Measurements from ENCODE around the gene ZIC4.

The ZIC4 gene

DNA sequence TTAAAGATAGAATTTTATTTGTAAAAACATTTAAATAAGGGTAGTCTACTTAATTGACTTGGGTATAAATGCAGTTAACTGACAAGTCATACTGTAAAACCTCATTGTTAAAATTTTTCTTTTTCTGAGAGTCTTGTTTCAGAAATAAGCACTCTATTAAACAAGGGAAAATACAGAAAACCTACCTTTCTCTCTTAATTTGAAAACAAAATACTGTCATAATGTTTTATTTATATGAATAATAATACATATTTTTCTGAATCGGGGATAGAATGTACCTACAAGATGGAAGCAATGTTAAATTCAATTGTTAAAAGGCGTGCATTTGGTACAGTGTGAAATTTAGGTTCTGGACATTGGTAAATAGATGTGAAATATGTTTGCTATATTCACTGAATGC lies 20.6 kb upstream of the ZIC4 start:
- TF ChIP-seq, protein P1, sequence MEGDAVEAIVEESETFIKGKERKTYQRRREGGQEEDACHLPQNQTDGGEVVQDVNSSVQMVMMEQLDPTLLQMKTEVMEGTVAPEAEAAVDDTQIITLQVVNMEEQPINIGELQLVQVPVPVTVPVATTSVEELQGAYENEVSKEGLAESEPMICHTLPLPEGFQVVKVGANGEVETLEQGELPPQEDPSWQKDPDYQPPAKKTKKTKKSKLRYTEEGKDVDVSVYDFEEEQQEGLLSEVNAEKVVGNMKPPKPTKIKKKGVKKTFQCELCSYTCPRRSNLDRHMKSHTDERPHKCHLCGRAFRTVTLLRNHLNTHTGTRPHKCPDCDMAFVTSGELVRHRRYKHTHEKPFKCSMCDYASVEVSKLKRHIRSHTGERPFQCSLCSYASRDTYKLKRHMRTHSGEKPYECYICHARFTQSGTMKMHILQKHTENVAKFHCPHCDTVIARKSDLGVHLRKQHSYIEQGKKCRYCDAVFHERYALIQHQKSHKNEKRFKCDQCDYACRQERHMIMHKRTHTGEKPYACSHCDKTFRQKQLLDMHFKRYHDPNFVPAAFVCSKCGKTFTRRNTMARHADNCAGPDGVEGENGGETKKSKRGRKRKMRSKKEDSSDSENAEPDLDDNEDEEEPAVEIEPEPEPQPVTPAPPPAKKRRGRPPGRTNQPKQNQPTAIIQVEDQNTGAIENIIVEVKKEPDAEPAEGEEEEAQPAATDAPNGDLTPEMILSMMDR (IDR thresholded peaks at IDR 0.05), result no peak
- no peak for DNase-seq (ENCODE audit: low spot score)
- Histone ChIP-seq H3K27ac (no peak overlapping the region), H3K4me3 (no peak overlapping the region)

DNA sequence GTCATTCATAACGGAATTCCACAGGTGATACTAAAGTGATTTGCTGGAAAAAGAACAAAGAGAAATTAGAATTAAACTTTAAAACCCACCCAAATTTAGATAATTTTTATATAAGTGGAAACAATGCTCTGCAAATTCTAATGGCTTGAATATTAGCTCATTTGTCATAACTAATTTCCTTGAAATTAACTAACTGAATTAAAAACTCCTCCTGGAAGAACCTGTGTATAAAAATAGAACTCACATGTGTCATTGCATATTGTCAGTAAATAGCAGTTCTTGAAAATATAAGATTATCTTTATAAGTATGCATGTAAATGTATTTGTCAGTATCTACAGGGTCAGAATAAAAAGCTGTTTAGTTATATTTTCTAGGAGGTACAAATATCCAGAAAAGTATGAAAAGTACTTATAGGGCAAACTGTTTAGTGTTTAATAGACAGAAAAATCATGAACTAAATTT lies 19.1 kb upstream of the ZIC4 start:
- no peak overlapping the region for H3K27ac ChIP-seq
- TF ChIP-seq, protein P1 (IDR thresholded peaks at IDR 0.05), result no peak
- H3K4me3 ChIP-seq, result no peak overlapping the region
- no peak for DNase-seq (ENCODE audit: low spot score)

DNA sequence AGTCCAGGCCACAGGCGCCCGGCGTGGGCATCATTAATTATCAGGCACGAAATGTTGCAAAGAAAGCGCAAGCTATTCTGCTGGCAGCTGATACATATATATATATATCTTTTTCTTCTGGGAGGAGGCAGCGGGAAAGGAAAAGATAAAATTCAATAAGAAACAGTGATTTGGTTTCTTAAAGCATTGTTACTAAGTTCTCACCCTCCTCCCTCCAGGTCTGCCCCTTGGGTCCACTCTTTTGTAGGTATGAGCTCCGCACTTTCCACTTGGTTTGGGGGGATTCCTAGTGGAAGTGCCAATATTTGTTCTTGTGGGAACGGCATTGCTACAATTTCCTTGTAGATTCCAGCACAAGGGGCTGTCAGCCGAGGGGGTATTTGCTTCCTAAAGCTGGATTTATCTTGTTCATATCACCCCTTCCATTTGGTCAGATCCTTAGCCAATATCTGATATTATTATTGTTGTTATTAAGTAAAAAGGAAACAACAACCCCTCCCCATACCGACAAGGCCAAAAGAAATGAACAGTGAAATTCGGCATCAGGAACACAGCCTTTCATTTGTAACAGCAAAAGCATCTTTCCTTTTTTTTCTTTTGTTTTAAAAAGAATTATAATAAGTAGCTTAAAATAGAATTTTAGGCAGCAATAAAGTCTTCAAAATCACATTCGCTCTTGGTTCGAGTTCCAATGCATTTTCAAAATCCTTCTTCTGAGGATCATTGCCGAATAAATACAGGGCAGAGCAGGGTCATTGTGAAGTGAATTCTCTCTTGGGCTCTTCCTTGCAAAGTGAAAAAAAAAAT lies 18.4 kb upstream of the ZIC4 start:
- no peak overlapping the region for H3K27ac ChIP-seq
- no peak for DNase-seq (ENCODE audit: low spot score)
- TF ChIP-seq, protein P1 (IDR thresholded peaks at IDR 0.05), result no peak
- no peak overlapping the region for H3K4me3 ChIP-seq

DNA sequence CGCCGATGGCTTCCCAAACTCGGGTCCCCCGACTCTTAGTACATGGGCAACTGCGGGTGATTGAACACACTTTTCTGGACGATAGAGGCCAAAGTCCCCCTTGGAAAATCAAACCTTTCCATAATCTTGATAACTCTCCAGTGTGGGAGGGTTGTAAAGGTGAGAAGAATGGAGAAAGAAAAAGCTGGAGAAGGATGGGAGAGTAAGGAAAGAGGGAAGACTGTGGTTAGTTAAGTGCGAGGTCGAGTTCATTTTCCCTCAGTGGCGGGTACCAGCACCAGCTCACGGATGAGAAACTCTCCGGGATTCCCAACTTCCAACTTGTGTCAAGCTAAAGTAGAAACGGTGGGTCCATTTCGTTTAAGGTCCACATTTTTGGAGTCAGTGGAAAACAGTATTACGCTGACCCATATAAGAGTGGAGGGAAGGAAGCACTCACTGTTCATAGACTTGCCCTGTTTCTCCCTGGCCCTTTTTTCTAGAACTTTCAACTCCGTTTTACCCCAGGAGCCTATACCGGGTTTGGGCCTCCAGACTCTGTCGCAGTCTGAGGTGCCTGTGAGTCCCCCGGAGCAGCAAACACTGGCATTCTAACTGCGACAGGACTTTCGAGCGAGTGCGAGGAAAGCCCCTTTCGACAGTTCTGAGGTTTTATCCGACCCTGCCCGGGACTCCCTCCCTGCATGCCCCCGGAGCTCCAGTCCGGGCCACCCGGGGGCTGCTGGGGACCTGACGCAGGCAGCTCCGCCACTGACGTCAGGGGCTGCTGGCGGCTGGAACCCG lies 17.6 kb upstream of the ZIC4 start:
- no peak for DNase-seq (ENCODE audit: low spot score)
- H3K27ac ChIP-seq, result no peak overlapping the region
- TF ChIP-seq, protein P1 (IDR thresholded peaks at IDR 0.05), result no peak
- H3K4me3 ChIP-seq, result no peak overlapping the region

DNA sequence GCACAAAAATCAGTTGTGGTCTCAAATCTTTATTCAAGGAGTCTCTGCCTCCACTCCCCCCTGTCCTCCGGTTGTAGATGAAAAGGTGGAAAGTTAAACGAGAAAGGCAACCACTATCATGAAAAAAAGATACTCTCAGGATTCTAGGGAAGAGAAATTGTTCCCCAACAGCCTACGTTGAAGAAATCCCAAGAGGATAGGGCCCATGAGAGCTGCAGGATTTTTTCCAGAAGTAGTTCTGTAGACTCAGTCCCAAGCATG lies 17.1 kb upstream of the ZIC4 start:
- no peak overlapping the region for H3K27ac ChIP-seq
- TF ChIP-seq, protein P1 (IDR thresholded peaks at IDR 0.05), result no peak
- H3K4me3 ChIP-seq, result no peak overlapping the region
- DNase-seq (ENCODE audit: low spot score), result no peak

DNA sequence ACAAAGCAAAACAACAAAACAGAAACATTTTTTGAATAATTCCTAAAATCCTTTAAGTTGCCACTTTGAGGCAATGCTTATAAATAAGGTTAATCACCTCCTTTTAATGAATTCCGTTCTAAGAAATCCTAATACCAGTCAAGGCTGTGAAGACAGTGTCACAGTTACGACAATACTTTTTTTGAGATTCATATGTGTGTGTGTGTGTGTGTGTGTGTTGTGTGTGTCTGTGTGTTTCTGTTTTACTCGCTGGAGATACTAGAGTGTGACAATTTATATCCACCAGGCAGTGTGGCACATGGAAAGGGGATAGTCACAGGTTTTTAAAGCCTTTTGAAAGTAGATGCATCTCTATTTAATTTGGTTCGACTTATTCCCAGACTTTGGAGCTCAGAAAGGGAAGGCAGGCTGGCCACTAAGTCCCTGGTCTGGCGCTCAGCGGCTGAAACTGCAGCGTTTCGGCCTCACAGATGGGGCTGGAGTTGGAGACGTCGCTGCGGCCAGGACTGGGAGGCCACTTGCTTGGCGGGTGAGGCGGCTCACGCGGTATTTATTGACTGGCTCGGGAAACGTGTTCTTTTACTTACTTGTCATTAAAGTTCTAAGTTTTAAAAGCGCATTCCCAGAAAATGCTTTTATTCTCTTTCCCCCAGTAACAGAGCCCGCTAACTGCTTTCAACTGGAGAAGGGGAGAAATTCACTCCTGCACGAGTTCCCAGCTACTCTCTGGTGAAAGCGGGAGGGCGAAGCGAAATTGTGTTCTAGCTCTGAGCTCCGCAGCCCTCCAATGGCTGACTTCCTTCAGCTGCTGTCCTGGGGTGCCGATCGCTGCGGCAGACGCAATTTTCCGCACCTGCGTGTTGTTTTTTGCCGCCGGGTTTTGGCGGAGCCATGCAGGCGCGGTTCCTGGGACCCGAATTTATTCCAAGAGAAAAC lies 16.5 kb upstream of the ZIC4 start:
- H3K4me3 ChIP-seq, result peak overlapping the region; percentile 9
- TF ChIP-seq, protein P1 (IDR thresholded peaks at IDR 0.05), result no peak
- no peak for DNase-seq (ENCODE audit: low spot score)
- H3K27ac ChIP-seq, result no peak overlapping the region
